Measurements from ENCODE around the gene STOML3.
"Not testable (repeated sequence)": the region's sequence is repeated elsewhere in the genome, so short reads cannot be mapped to it uniquely, and the experiment has no call there.

STOML3 gene, protein sequence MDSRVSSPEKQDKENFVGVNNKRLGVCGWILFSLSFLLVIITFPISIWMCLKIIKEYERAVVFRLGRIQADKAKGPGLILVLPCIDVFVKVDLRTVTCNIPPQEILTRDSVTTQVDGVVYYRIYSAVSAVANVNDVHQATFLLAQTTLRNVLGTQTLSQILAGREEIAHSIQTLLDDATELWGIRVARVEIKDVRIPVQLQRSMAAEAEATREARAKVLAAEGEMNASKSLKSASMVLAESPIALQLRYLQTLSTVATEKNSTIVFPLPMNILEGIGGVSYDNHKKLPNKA

GRCh38 chr13:38990693-38991092, at the start of gene STOML3:
Gene STOML3, minus strand, starts transcription at chr13:38990831. Its CDS starts 110 bp downstream, at chr13:38990721.
- DNase-seq, result no peak

DNA sequence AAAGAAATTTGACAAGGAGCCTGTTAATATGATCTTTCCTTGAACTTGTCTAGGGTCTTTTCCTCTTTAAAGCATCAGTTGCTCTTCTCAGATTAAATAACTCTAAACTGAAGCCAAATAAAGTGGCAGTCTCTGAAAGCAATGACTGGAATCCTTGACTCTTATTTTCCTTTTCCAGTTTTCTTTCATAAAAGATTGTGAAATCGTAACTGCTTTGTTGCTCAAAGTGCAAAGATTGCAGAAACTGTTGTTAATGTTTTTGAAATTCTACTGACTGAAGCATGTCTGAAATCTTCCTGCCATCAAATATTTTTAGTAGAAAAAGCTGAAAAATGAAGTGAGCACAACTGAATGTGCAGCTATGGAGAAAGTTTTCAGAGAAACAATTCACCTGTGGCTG, 49.6 kb upstream of the STOML3 start:
- no peak for DNase-seq

DNA sequence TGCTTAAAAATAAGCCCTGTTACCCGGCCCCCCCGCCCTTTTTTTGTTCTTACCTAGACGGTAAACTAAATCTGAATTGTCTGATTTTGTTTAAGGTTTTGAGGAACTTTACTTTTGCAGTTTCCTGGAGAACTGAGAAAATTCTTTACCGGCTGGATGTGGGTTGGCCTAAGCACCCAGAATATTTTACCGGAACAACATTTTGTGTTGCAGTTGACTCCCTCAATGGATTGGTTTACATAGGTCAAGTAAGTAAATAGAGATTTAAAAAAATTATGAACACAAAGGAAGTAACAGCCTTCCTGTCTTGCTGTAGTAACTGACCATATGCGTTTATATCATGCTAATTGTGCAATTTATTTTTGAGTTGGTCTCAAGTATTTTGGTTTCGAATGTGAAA, 48.4 kb upstream of the STOML3 start:
- no peak for DNase-seq

DNA sequence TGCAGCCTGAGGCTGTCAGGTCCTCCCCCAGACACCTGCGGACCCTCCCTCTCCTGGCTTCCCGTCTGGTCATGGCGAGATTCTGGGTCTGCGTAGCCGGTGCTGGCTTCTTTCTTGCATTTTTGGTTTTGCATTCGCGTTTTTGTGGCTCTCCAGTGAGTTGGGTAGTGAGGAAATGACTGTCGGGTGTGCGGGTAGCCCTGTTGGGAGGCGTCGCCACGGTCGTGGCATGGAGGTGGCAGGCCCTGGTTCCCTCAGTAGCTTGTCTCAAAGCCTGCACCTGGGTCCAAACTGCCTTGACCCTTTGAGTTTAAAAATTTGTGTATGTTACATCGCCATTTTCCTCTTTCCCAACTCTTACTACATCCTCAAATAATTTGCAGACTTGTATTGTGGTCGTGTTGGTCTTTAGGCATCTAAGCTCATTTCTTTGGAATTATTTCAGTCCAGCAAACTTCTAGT, 48.0 kb upstream of the STOML3 start:
- DNase-seq, result peak; percentile 25 to 32

DNA sequence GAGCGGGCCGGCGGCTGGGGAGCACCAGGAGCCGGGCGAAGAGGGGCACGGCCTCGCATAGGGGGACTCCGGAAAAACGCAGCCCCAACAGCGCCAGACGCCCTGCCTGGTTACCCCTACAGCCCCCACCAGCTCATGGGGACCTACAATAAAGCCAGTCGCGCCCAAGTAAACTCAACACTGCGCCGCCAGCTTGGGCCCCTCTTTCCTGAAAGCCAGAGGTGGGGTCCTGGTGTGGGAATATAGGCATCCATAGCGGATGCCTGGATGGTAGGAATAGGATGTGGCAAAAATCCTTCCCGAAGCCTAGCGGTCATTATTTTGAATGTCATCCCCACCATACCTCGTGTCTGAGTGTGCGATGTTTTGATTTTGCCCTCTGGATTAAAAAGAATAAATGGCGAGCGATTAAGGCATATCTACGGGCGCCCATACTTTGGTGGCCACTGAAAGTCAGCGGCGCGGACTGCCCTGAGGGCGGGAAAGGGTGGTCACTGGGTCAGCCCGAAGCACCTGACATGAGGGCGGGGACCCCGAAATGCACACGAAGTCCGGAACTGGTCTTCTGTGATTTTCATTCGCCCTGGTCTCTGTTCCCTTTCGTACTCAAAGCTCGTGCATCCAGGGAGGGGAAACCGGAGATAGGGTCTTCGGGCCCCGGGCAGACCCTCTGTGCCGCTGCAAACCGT, 47.4 kb upstream of the STOML3 start, which contains the start of the genes NHLRC3 and PROSER1:
TSS of gene NHLRC3 (plus strand) at position 577 of the 689 bp plus-strand sequence. CDS start 184 bp downstream, outside the sequence.
TSS of gene PROSER1 (minus strand) at position 210 of the 689 bp plus-strand sequence. CDS start 847 bp downstream, outside the sequence.
- peak; percentile 70 to 72 for DNase-seq

DNA sequence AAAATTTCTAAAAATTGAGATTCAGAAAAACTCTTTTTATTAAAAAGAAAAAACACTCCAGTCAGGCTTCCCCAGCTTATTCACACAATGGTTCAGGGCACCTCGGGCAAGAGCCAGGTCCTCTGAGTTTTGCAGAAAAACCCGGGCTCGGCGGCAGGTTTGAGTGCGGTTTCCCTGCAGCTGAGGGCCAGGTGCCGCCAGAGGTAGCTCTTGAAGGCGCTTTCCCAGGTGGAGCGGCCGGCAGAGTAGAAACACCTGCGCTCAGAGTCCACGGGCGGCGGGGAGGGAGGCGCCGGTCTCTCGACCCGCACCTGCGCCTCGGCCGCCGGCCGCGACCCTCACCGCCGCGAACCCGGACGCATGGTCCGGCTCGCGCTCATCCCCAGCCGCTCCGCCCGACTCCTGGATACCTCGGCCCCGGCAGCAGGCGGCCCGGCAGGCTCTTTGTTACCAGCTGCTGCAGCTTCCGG, 46.8 kb upstream of the STOML3 start:
- peak in 1 of 2 experiments; percentile 40 for DNase-seq

DNA sequence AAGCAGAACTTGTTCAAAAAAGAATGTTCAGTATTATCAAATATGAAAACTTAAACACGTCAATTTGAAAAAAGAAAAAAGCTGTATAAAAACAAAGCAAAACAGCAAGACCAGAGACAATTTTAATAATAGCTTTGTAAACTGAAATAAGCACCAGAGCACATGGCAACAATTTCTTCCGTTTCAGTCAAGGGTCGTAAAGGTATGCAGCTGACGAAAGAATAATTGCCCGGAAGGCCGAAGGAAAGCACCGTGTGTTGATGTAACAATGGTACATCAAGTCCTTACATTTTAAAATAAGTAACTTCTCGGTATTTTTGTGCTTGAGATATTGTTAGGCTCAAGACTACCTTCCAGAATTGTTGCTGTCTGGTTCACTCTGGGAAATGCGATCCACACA, 45.6 kb upstream of the STOML3 start:
- DNase-seq, result peak in 1 of 2 experiments; percentile 6

GRCh38 chr13:39035799-39036198, 45.2 kb upstream of the STOML3 start:
- DNase-seq, result no peak

DNA sequence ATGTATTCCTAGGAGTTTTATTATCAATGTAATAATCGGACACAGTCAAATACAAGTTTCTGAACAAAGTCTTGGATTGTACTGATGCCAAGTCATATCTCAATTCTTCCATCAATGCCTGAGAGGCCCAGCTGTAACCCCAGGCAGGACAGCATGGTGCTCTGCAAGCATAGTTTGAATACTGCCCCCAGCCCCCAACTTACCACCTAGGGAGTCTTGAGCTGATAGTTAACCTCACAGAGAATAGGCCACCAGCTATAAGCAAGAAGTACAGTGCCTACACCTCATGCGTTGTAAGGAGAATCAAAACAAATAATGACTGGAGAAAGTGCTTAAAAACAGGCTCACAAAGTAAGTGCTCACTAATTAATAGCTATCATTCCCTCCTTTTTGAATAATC, 44.6 kb upstream of the STOML3 start:
- DNase-seq, result no peak

- DNase-seq, result no peak
Observed at GRCh38 chr13:39034085-39034484, 43.5 kb upstream of the STOML3 start.

DNA sequence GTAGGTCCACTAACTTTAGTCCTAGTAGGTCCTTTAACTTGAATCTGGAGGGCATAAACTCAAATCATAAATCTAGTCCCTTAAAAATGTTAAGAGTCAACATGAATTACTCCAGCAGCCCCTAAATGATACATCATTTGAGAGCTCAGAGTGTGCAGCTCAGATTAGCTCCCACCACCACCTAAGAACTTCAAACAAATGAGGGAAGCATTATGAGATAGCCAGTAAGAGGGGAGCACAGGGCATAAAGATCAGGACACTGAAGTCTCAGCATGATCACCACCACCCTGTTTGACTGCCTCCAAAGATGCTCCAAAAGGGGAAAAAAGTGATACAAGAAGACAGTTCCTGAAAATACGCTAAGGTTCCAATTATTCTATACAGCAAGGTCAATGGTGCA, 41.5 kb upstream of the STOML3 start:
- DNase-seq, result no peak

GRCh38 chr13:39025433-39025839, 34.8 kb upstream of the STOML3 start:
- no peak for DNase-seq

GRCh38 chr13:39023761-39024160, 33.1 kb upstream of the STOML3 start:
- no peak for DNase-seq

DNA sequence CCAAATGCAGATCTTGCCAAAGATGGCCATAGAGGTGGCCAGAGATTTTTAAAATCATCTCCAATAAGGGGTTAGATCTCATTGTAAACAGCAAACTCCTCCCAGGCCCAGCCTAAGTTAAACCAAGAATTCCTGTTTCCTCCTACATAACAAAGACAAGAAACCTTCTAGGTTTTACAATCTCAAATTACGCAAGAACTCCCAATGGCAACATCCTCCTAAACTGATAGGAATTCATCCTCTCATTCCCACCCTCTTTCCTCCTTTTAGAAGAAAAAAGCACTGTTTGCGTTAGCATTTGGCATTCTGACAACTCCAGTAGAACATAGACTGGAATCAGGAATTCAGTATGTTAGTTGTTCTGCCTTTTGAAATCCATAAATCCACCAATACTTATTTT, 32.7 kb upstream of the STOML3 start:
- DNase-seq, result no peak

DNA sequence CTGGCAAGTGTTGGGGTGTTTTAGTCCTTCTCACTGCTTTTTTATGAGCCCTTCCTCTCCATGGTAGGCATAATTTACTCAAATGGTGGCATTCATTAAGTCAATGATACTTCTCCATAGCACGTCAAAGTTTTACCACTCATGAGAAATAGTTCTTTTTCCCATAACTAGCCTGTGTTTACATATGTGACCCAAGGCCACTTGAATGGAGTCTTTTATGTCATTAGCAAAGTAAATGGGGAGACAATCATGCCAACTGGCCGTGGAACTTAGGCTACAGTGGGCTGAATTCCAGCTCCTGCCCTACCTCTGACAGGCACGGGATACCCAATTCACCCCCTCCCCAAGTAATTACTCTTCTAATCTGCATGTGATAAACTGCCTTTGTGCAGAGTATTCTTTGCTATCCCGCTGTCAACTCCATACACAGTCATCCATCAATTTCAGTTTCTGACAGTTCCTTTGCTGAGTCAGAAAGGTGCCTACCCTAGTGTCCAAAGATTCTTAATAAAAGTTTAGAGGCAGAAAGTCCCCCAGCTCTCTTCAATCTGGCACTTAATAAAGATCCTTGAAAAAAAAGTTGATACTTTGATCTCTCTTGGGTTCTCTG, 30.3 kb upstream of the STOML3 start:
- no peak for DNase-seq

- no peak for DNase-seq
Observed at GRCh38 chr13:39016787-39017186, 26.2 kb upstream of the STOML3 start.

GRCh38 chr13:39016087-39016486, 25.5 kb upstream of the STOML3 start:
- no peak for DNase-seq

- DNase-seq, result no peak
Observed at GRCh38 chr13:39013462-39013861, 22.8 kb upstream of the STOML3 start.

DNA sequence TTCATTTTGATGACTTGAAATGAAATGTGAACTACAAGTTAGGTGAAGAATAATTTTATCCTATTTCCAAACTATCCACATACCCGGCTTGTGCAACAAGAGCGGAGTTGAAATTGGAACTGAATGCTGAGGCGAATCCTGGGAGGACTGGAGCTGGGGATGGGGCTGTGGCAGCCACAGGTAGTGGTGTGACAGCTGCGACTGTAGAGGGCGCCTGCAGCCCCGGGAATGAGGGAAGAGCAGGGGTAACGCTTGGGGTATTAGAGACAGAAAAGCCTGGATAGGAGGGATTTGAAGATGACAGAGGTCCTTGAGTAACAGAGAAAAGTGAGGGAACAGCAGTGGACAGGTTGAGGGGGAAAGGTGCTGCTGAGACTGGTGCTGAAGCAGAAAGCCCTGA, 22.0 kb upstream of the STOML3 start:
- no peak for DNase-seq

DNA sequence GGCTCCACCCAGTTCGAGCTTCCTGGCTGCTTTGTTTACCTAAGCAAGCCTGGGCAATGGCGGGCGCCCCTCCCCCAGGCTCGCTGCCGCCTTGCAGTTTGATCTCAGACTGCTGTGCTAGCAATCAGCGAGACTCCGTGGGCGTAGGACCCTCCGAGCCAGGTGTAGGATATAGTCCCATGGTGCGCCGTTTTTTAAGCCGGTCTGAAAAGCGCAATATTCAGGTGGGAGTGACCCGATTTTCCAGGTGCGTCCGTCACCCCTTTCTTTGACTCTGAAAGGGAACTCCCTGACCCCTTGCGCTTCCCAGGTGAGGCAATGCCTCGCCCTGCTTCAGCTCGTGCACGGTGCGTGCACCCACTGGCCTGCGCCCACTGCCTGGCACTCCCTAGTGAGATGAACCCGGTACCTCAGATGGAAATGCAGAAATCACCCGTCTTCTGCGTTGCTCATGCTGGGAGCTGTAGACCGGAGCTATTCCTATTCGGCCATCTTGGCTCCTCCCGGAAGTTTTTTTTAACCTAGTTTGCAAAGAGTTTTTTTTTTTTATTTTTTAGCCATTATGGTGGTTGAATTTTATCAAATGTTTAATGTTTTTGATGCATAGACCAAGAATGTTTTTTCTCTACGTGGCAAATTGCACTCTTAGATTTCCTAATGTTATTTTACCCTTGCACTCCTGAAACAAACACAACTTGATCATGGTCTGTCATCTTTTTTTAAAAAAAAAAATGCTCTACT, 15.9 kb upstream of the STOML3 start:
- DNase-seq, result not testable (repeated sequence)

DNA sequence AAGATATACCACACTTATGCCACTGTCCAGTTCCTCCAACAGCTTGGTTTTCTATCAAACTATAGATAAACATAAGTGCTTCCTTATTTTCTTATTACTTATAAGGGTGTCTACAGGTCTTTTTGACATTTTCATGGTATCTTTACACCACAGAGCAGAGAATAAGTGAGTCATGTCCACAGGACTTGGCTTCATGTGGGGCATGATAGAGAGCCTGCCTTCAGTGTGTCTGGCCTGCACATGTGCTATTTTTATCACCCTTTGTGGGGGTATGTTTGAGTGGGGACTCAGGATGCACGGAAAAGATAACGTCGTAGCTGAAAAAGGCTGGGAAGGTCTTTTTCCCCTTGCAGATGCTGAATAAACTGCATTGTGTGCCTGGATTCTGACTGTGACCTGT, 8.1 kb upstream of the STOML3 start:
- DNase-seq, result no peak

- no peak for DNase-seq
Observed at GRCh38 chr13:38993381-38993780, 2.8 kb upstream of the STOML3 start.

DNA sequence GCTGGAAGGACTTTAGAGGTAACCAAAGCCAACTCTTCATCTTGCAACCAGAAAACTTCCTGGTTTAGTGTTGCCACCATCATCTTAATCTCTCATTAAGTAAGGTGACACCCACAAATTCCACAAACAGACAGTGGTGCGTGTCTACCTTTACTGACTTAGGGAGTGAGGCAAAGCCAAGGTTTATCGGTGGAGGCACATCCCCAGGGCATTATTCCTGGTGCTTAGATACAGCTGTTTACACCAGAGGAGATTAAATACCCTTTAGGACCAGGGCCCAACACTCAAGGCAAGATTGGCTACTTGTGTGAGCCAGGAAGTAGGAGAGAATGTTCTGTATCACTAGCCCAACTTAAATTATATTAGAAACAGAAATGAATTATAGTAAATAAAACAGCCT, 9.5 kb downstream of the STOML3 start:
- no peak for DNase-seq

All from stimulated activated CD4-positive, alpha-beta T cell treated with anti-CD3 and anti-CD28 coated beads, Interleukin-4, amount 100 ng/mL, for 4 hours (primary cell).